ENCODE results near the gene SALL4. TPM values are rescaled to one million over a fixed set of nuclear protein-coding genes. Genes with fewer than 3 reads are reported as not detected.

SALL4 gene
- total and polyA plus RNA-seq, 2 donors (not counting 3 experiments of a cell fraction or from before 2014, with no cell fraction given) = 1.3 to 1.9 TPM

- no peak overlapping the region for H3K4me3 ChIP-seq (replicated peaks in 1 of 3; ENCODE audit: insufficient read depth in 1 of 3, low read depth in 1 of 3, low read length in 3 of 3)
- H2AFZ ChIP-seq (ENCODE audit: low read depth, low read length) = no peak overlapping the region
- POLR2A ChIA-PET = no interaction called here
- FAIRE-seq (no peak), DNase-seq (ENCODE audit: low read depth, low spot score) (no peak)
- H3K79me2 ChIP-seq (ENCODE audit: control insufficient read depth, insufficient read depth, low read length) = no peaks in the 10 kb centered on the region
- CTCF ChIA-PET = no interaction called here
- H3K9me1 ChIP-seq (replicated peaks; ENCODE audit: control insufficient read depth, extremely low read depth, insufficient read depth, low read length) = no peaks in the 10 kb centered on the region
- H3K27ac ChIP-seq (ENCODE audit: insufficient read depth, low read depth, low read length) = no peak overlapping the region
- H3K27me3 ChIP-seq (ENCODE audit: control insufficient read depth in 2 of 2, insufficient read depth in 2 of 2, low read length in 2 of 2) = no peaks in the 10 kb centered on the region
- H3K4me2 ChIP-seq (ENCODE audit: insufficient read depth, low read length) = no peak overlapping the region
- no peaks in the 10 kb centered on the region for H3K36me3 ChIP-seq (ENCODE audit: control insufficient read depth in 2 of 2, extremely low read depth in 1 of 2, insufficient read depth in 2 of 2, low read length in 2 of 2)
- TF ChIP-seq EZH2 (IDR thresholded peaks at IDR 0.05; ENCODE audit: borderline replicate concordance, low read depth, low read length, severe bottlenecking) (no peak), MAX (IDR thresholded peaks at IDR 0.05; ENCODE audit: insufficient read depth, insufficient read length) (no peak), CTCF (IDR thresholded peaks at IDR 0.05; ENCODE audit: extremely low read depth in 1 of 2, insufficient read depth in 1 of 2, low read depth in 1 of 2, low read length in 2 of 2) (no peak), JUN (IDR thresholded peaks at IDR 0.05; ENCODE audit: borderline replicate concordance, insufficient read depth, insufficient read length, low read depth) (no peak), FOS (IDR thresholded peaks at IDR 0.05; ENCODE audit: borderline replicate concordance, insufficient read depth, low read length) (no peak), POLR2AphosphoS5 (IDR thresholded peaks at IDR 0.05; ENCODE audit: insufficient read depth, low read depth, low read length) (no peak), POLR2A (IDR thresholded peaks at IDR 0.05; ENCODE audit: low read depth, low read length) (no peak), GATA2 (IDR thresholded peaks at IDR 0.05; ENCODE audit: insufficient read depth, insufficient read length, low read depth, low read length) (no peak), MYC (IDR thresholded peaks at IDR 0.05; ENCODE audit: low read depth, low read length) (no peak)
- intact Hi-C loops (cut with micrococcal nuclease) = no loop called here
- no peak overlapping the region for H3K9ac ChIP-seq (replicated peaks; ENCODE audit: extremely low read depth, insufficient read depth, low read length)
- no peaks in the 10 kb centered on the region for H4K20me1 ChIP-seq (replicated peaks; ENCODE audit: control insufficient read depth, extremely low read depth, insufficient read depth, low read length)
- BruUV-seq (replicated peaks) = no TSS peak
- H3K9me3 ChIP-seq (replicated peaks; ENCODE audit: control insufficient read depth, insufficient read depth, low read length) = no peaks in the 10 kb centered on the region
- dilution Hi-C loops (cut with MboI; ENCODE audit: extremely low pct_ligation_motif_present, low sequenced_read_pairs) = no loop called here
- no peaks in the 10 kb centered on the region for H3K4me1 ChIP-seq (ENCODE audit: control insufficient read depth, extremely low read depth, insufficient read depth, low read length)
Observed at GRCh38 chr20:51733070-51733469, 69.3 kb downstream of the SALL4 start.

Other genes with a start within 250 kb of the SALL4 start
- gene ATP9A, start 34.1 kb downstream of the SALL4 start, total RNA-seq = 35.2 and 41.5 TPM in 2 replicates
- 18.5 and 20.9 TPM in 2 replicates for gene ATP9A, start 34.1 kb downstream of the SALL4 start, polyA plus RNA-seq

Measured in endothelial cell of umbilical vein (primary cell).